ENCODE data around the gene ZNRF1. TPM values are rescaled to one million over a fixed set of nuclear protein-coding genes. Genes with fewer than 3 reads are reported as not detected.

The ZNRF1 gene
- total RNA-seq, 1 experiment from 2014 or later, result 48.2 TPM

GRCh38 chr16:75061669-75062068 lies 62.8 kb downstream of the ZNRF1 start:
- H2AFZ ChIP-seq (ENCODE audit: low read depth, low read length, poor library complexity, severe bottlenecking), result no peak overlapping the region
- no peaks in the 10 kb centered on the region; a peak in 1 of 4 replicates for H3K4me1 ChIP-seq (ENCODE audit: control insufficient read depth in 1 of 2, insufficient read depth in 2 of 2, low read length in 2 of 2)
- no peak overlapping the region for H3K9ac ChIP-seq (ENCODE audit: low read length)
- H3K4me2 ChIP-seq (ENCODE audit: low read length), result no peak overlapping the region
- no peaks in the 10 kb centered on the region; the same call in 1 of the 2 replicates for H4K20me1 ChIP-seq (ENCODE audit: insufficient read depth)
- no peak overlapping the region for H3K27ac ChIP-seq (ENCODE audit: low read depth, low read length)
- H3K9me3 ChIP-seq (ENCODE audit: control insufficient read depth in 1 of 2, insufficient read depth in 1 of 2, low read depth in 1 of 2, low read length in 2 of 2), result no peaks in the 10 kb centered on the region
- no peaks in the 10 kb centered on the region for H3K27me3 ChIP-seq (ENCODE audit: insufficient read depth, low read length)
- H3K79me2 ChIP-seq (ENCODE audit: insufficient read depth, low read length), result peaks cover 73% of the 10 kb centered on the region
- ATAC-seq (no peak), DNase-seq (ENCODE audit: low read depth, low spot score) (no peak)
- H3K9me2 ChIP-seq (ENCODE audit: insufficient read depth), result no peaks in the 10 kb centered on the region
- TF ChIP-seq CEBPB (IDR thresholded peaks at IDR 0.05; ENCODE audit: low read depth) (no peak), ZFX (IDR thresholded peaks at IDR 0.05) (no peak)
- intact Hi-C loops (cut with micrococcal nuclease), result no loop called here
- ChIA-PET POLR2A (interaction anchor here (0.5 kb wide), 1 partner anchor 134 kb away, joined by 3 read pairs; no protein-coding TSS in a partner anchor), RAD21 (ENCODE audit: low non-redundant PET in 1 of 2, low total read pairs in 2 of 2, uncharacterized antibody in 2 of 2, unreplicated experiment in 2 of 2) (no interaction called here), CTCF (interaction anchor here (0.9 to 1.1 kb wide), 2 partner anchors 9 to 50 kb away, joined by 3 read pairs; no protein-coding TSS in a partner anchor)
- no TSS peak for BruUV-seq (replicated peaks)
- no peak overlapping the region for H3K4me3 ChIP-seq (replicated peaks in 1 of 2; ENCODE audit: low read depth in 1 of 2, low read length in 2 of 2)
- no peaks in the 10 kb centered on the region for H3K36me3 ChIP-seq (ENCODE audit: control insufficient read depth in 1 of 2, insufficient read depth in 2 of 2, low read length in 2 of 2)

GRCh38 chr16:75062135-75062975 lies 63.5 kb downstream of the ZNRF1 start:
- Histone ChIP-seq H3K4me1 (ENCODE audit: control insufficient read depth in 1 of 2, insufficient read depth in 2 of 2, low read length in 2 of 2) (no peaks in the 10 kb centered on the region; a peak in 1 of 4 replicates), H3K79me2 (ENCODE audit: insufficient read depth, low read length) (peaks cover 72% of the 10 kb centered on the region), H3K9me2 (ENCODE audit: insufficient read depth) (no peaks in the 10 kb centered on the region), H3K4me3 (replicated peaks in 1 of 2; ENCODE audit: low read depth in 1 of 2, low read length in 2 of 2) (no peak overlapping the region), H3K9ac (ENCODE audit: low read length) (no peak overlapping the region), H4K20me1 (ENCODE audit: insufficient read depth) (no peaks in the 10 kb centered on the region; the same call in 1 of the 2 replicates), H3K4me2 (ENCODE audit: low read length) (no peak overlapping the region), H3K27ac (ENCODE audit: low read depth, low read length) (no peak overlapping the region), H3K9me3 (ENCODE audit: control insufficient read depth in 1 of 2, insufficient read depth in 1 of 2, low read depth in 1 of 2, low read length in 2 of 2) (no peaks in the 10 kb centered on the region), H2AFZ (ENCODE audit: low read depth, low read length, poor library complexity, severe bottlenecking) (no peak overlapping the region), H3K27me3 (ENCODE audit: insufficient read depth, low read length) (no peaks in the 10 kb centered on the region), H3K36me3 (ENCODE audit: control insufficient read depth in 1 of 2, insufficient read depth in 2 of 2, low read length in 2 of 2) (no peaks in the 10 kb centered on the region)
- no peak for ATAC-seq
- ChIA-PET CTCF (interaction anchor here (0.9 to 1.1 kb wide), 2 partner anchors 10 to 51 kb away, joined by 3 read pairs; no protein-coding TSS in a partner anchor), POLR2A (interaction anchor here (0.5 kb wide), 1 partner anchor 135 kb away, joined by 3 read pairs; no protein-coding TSS in a partner anchor), RAD21 (ENCODE audit: low non-redundant PET in 1 of 2, low total read pairs in 2 of 2, uncharacterized antibody in 2 of 2, unreplicated experiment in 2 of 2) (no interaction called here)
- no peak for DNase-seq (ENCODE audit: low read depth, low spot score)
- intact Hi-C loops (cut with micrococcal nuclease), result no loop called here
- no TSS peak for BruUV-seq (replicated peaks)
- no peak for TF ChIP-seq FOSL1 (IDR thresholded peaks at IDR 0.05; ENCODE audit: low read depth)
- peak in 1 of 3 experiments; percentile 31; a peak in 2 of 6 replicates for TF ChIP-seq CTCF (IDR thresholded peaks at IDR 0.05 in 2 of 3, conservative IDR thresholded peaks at IDR 0.05 in 1 of 3; ENCODE audit: borderline replicate concordance in 1 of 3, insufficient read depth in 1 of 3, low read depth in 2 of 3, low read length in 2 of 3)
